Right lobe of liver (tissue), 4 donors: ENCODE measurements around the gene UFD1.

Experiments used
- CTCF ChIP-seq, 4 donors: fragments of 200-600 bp in 3 of 4; fragments of 450-650 bp in 1 of 4; IDR thresholded peaks; one replicate each; pipeline versions ENCODE4 v1.5.1 to v1.8.0; 2016 to 2022; ENCODE audit warnings: antibody characterized with exemption in 4 of 4, mild to moderate bottlenecking in 2 of 4
- POLR2A ChIP-seq: fragments of 450-650 bp; IDR thresholded peaks from one replicate; pipeline ENCODE4 v1.6.1; 2017; ENCODE audit warnings: antibody characterized with exemption, mild to moderate bottlenecking
- donor health status: DM: no; HTN: no; CAD: no.
- donor health status: DM: no; HTN: no; CAD: no.
- donor health status: DM: no; HTN: yes; CAD: no.

- TF ChIP-seq CTCF (IDR thresholded peaks at IDR 0.05): no peak
- TF ChIP-seq POLR2A: no peak
These were observed 9.3 kb upstream of the UFD1 start for GRCh38 chr22:19488285-19488684.
